ENCODE data around the gene TOP2A.

Gene TOP2A

DNA sequence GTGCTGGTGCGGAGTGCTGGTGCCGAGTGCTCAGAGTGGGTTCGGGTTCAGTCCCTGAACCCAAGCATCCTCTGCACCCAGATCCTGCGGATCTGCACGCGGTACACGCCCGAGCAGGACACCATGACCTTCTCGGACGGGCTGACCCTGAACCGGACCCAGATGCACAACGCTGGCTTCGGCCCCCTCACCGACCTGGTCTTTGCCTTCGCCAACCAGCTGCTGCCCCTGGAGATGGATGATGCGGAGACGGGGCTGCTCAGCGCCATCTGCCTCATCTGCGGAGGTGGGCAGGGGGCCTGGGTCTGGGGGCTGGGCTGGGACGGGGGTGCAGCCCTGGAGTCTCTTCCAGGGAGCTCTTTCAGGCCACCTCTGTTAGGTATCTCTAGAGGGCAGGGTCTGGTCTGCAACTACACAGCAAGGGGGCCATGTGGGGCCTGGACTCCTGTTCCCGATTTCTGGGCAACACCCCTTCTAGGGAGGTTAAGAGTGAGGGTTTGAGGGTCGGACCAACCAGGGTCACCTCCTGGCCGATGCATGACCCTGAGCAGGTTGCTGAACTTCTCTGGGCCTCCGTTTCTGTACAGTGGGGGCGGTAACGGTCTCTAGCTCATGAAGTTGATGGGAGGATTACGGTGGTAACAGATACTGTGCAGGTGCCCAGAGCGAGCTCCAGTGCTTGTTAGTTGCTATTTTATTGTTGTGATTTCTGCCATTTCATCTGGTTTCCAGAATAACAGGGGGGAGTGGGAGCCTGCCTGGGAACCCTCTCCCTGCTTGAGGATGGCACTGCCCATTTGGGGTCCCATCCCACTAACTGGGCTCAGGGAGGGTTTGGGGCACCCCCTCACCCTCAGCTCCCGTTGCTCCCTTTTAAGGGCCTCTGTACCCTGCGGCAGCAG lies 63.2 kb downstream of the TOP2A start:
- DNase-seq (ENCODE audit: low spot score) = no peak
- TF ChIP-seq, protein P1, sequence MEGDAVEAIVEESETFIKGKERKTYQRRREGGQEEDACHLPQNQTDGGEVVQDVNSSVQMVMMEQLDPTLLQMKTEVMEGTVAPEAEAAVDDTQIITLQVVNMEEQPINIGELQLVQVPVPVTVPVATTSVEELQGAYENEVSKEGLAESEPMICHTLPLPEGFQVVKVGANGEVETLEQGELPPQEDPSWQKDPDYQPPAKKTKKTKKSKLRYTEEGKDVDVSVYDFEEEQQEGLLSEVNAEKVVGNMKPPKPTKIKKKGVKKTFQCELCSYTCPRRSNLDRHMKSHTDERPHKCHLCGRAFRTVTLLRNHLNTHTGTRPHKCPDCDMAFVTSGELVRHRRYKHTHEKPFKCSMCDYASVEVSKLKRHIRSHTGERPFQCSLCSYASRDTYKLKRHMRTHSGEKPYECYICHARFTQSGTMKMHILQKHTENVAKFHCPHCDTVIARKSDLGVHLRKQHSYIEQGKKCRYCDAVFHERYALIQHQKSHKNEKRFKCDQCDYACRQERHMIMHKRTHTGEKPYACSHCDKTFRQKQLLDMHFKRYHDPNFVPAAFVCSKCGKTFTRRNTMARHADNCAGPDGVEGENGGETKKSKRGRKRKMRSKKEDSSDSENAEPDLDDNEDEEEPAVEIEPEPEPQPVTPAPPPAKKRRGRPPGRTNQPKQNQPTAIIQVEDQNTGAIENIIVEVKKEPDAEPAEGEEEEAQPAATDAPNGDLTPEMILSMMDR (IDR thresholded peaks at IDR 0.05; ENCODE audit: borderline replicate concordance, control extremely low read depth, extremely low read depth, insufficient read depth, missing control alignments) = no peak
- in situ Hi-C loops (cut with MboI; ENCODE audit: low sequenced_read_pairs, unreplicated experiment) = loop anchor here (5.0 kb wide), 1 partner anchor 52 kb away; no protein-coding TSS in a partner anchor

DNA sequence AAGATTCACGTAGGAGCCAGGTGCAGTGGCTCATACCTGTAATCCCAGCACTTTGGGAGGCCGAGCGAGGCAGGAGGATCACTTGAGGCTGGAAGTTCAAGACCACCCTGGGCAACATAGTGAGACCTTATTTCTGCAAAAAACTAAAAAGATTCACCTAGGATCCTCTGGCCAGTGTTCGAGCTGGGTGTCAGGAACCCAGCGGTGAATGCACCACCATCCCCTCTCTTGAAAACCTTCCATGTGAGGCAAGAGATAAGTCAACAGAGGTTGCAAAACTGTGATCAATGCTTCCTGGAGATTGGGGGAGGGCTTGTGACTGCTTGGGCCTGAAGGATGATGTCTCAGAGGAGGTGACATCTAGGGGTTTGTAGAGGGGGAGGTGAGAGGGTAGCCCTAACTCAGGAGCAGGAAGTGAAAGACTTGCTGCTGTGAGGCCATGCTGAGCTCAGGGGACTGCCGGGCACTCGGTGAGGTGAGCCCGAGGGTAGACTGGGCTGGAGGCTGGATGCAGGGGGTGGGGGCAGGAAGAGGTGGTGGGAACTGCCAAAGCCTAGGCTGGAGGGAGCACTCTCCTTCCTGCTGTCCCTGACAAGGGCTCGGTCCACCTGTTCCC lies 64.8 kb downstream of the TOP2A start:
- DNase-seq (ENCODE audit: low spot score) = no peak
- in situ Hi-C loops (cut with MboI; ENCODE audit: low sequenced_read_pairs, unreplicated experiment) = loop anchor here (5.0 kb wide), 1 partner anchor 51 kb away; no protein-coding TSS in a partner anchor
- TF ChIP-seq, protein P1 (IDR thresholded peaks at IDR 0.05; ENCODE audit: borderline replicate concordance, control extremely low read depth, extremely low read depth, insufficient read depth, missing control alignments) = no peak

DNA sequence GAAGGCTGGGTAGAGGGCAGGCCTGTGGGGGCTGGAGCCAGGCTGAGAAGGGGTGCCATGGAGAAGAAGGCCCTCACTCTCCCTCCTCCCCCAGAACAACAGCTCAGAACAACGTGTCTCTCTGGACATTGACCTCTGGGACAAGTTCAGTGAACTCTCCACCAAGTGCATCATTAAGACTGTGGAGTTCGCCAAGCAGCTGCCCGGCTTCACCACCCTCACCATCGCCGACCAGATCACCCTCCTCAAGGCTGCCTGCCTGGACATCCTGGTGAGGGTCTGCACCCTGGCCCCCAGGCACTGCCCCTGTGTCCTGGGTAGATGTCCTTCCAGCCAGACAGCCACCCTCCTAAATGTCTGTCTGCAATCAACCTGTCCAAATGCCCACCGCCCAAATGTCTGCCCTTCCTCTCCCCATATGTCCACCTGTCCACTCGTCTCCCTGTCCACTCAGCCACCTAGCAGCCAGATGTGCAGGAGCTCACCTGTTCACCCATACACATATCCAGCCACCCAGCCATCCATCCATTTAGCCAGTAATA lies 65.4 kb downstream of the TOP2A start:
- TF ChIP-seq, protein P1 (IDR thresholded peaks at IDR 0.05; ENCODE audit: borderline replicate concordance, control extremely low read depth, extremely low read depth, insufficient read depth, missing control alignments) = no peak
- no peak for DNase-seq (ENCODE audit: low spot score)
- in situ Hi-C loops (cut with MboI; ENCODE audit: low sequenced_read_pairs, unreplicated experiment) = loop anchor here (5.0 kb wide), 1 partner anchor 50 kb away; no protein-coding TSS in a partner anchor

DNA sequence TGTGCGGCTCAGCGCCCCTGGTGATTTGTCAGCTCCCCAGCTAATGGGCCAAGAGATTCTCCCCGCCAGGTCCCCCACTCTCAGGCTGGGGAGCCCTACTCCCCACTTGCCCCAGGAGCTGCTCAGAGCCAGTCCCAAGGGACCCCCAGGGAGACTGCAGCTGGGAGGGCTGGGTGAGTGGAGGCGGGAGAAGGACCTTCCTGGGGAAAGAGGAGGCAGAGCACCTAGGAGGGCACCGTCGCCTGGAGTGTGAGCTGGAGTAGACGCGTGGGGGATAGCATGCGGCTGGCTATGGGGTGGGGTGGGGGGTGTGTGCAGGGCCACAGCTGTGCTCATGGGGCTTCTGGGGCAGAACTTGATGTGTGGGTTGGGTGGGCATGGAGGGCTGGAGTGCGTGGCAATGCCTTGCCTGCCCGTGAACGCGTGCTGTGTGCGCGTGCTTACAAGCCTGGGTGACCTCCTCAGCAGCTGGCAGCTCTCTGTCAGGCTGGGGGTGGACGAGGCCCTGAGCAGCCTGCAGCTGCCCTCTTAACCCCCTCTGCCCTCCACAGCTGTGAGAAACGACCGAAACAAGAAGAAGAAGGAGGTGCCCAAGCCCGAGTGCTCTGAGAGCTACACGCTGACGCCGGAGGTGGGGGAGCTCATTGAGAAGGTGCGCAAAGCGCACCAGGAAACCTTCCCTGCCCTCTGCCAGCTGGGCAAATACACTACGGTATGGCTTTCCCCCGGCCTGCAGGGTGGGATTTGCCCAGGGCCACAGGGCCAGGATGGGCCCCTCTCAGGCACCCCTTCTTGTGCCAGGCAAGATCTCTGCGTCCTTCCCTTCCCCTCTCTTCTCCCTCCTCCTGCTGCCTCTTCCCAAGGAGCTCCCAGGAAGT lies 66.1 kb downstream of the TOP2A start:
- in situ Hi-C loops (cut with MboI; ENCODE audit: low sequenced_read_pairs, unreplicated experiment) = loop anchor here (5.0 kb wide), 1 partner anchor 49 kb away; no protein-coding TSS in a partner anchor
- TF ChIP-seq, protein P1 (IDR thresholded peaks at IDR 0.05; ENCODE audit: borderline replicate concordance, control extremely low read depth, extremely low read depth, insufficient read depth, missing control alignments) = no peak
- no peak for DNase-seq (ENCODE audit: low spot score)

DNA sequence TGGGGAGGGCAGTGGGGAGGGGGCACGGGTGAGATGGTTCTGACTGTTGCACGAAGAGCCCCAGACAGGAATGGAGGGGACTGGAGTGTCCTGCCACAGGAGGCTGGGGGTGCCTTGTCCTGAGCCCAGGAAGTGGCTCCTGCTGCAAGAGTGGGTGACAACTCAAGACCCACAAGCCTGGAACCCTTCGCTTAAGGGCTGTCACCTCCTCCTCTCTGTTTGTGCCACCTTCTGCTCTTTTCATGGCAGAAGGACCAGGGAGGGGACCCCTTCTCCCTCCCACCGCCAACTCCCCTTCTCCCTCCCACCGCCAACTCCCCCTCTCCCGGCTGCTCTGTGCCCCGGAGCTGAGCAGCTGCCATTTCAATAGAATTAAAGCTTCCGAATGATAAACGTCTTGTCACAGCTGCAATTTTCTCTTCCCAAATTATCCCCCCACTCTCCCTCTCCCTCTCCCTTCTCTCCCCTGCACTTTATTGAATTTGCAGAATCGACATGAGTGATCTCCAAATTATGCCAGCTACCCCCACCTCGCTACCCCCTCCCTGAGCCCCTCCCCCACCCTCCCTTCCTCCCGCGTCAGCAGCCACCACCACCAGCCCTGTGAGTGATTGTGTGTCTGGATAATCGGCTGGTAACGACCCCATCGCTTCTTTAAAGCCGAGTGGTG lies 66.9 kb downstream of the TOP2A start:
- in situ Hi-C loops (cut with MboI; ENCODE audit: low sequenced_read_pairs, unreplicated experiment) = loop anchor here (5.0 kb wide), 1 partner anchor 49 kb away; no protein-coding TSS in a partner anchor
- no peak for DNase-seq (ENCODE audit: low spot score)
- TF ChIP-seq, protein P1 (IDR thresholded peaks at IDR 0.05; ENCODE audit: borderline replicate concordance, control extremely low read depth, extremely low read depth, insufficient read depth, missing control alignments) = no peak

Data from GM13976 (cell line).